ENCODE data around the gene ZNF618. TPM values are rescaled to one million over a fixed set of nuclear protein-coding genes. Genes with fewer than 3 reads are reported as not detected.

The ZNF618 gene
- polyA plus RNA-seq, 1 donor (not counting 4 experiments of a cell fraction or from before 2014, with no cell fraction given): 2.5 TPM

DNA sequence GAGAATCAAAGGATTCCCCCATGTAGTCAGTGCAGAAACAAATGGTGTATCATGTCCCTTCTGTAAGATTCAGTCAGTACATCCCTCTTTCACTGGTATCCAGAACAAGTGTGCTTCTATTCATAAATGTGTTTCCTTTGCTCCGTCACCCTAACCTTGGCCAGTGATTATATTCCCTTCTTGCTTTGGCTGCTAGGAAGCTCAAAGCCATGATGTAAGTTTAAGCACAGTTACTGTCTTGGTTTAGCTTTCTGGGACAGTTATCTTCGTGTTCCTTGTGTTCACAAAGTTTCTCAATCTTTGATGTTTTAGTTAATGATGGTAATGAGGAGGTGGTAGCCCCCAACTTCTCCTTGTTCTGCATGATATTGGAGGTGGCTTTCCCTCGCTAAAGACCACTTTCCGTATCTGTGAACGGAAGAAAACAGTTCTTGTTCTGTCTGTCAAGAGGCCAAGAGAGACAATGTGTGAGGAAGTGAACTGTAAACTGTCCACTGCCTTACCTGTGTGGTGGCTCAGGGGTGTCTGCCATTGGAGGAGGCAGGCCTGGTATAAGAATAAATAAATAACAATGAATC lies 204.2 kb downstream of the ZNF618 start:
- dilution Hi-C loops (cut with MboI; ENCODE audit: extremely low pct_ligation_motif_present, low sequenced_read_pairs): no loop called here
- Histone ChIP-seq H3K27ac (ENCODE audit: control insufficient read depth, insufficient read depth, low read length) (no peak overlapping the region), H3K4me1 (ENCODE audit: control insufficient read depth, extremely low read depth, insufficient read depth, low read length) (no peaks in the 10 kb centered on the region), H3K4me3 (ENCODE audit: control insufficient read depth in 2 of 3, extremely low read depth in 1 of 3, insufficient read depth in 2 of 3, low read depth in 1 of 3, low read length in 3 of 3) (no peak overlapping the region), H3K9ac (ENCODE audit: control insufficient read depth, extremely low read depth, insufficient read depth, low read length) (no peak overlapping the region), H3K36me3 (ENCODE audit: control insufficient read depth in 2 of 2, extremely low read depth in 1 of 2, insufficient read depth in 2 of 2, low read length in 2 of 2) (no peaks in the 10 kb centered on the region), H3K79me2 (ENCODE audit: control insufficient read depth, insufficient read depth, low read length) (no peaks in the 10 kb centered on the region), H3K4me2 (ENCODE audit: control insufficient read depth, extremely low read depth, insufficient read depth, low read depth, low read length) (no peak overlapping the region), H2AFZ (ENCODE audit: control insufficient read depth, low read length) (no peak overlapping the region), H3K9me1 (ENCODE audit: control insufficient read depth, extremely low read depth, insufficient read depth, low read length) (no peaks in the 10 kb centered on the region), H4K20me1 (ENCODE audit: control insufficient read depth, extremely low read depth, insufficient read depth, low read length) (no peaks in the 10 kb centered on the region), H3K9me3 (ENCODE audit: control insufficient read depth, low read depth, low read length) (no peaks in the 10 kb centered on the region), H3K27me3 (ENCODE audit: control insufficient read depth, extremely low read depth, insufficient read depth, low read length) (peaks cover 35% of the 10 kb centered on the region)
- DNase-seq (ENCODE audit: low read depth, low spot score): no peak
- no peak for FAIRE-seq
- TF ChIP-seq EZH2 (IDR thresholded peaks at IDR 0.05; ENCODE audit: low read length): no peak
- TF ChIP-seq, protein P1, sequence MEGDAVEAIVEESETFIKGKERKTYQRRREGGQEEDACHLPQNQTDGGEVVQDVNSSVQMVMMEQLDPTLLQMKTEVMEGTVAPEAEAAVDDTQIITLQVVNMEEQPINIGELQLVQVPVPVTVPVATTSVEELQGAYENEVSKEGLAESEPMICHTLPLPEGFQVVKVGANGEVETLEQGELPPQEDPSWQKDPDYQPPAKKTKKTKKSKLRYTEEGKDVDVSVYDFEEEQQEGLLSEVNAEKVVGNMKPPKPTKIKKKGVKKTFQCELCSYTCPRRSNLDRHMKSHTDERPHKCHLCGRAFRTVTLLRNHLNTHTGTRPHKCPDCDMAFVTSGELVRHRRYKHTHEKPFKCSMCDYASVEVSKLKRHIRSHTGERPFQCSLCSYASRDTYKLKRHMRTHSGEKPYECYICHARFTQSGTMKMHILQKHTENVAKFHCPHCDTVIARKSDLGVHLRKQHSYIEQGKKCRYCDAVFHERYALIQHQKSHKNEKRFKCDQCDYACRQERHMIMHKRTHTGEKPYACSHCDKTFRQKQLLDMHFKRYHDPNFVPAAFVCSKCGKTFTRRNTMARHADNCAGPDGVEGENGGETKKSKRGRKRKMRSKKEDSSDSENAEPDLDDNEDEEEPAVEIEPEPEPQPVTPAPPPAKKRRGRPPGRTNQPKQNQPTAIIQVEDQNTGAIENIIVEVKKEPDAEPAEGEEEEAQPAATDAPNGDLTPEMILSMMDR (optimal IDR thresholded peaks at IDR 0.05 in 1 of 3, IDR thresholded peaks at IDR 0.05 in 1 of 3, conservative IDR thresholded peaks at IDR 0.05 in 1 of 3; ENCODE audit: extremely low read depth in 1 of 3, insufficient read depth in 2 of 3, low read length in 3 of 3): no peak

DNA sequence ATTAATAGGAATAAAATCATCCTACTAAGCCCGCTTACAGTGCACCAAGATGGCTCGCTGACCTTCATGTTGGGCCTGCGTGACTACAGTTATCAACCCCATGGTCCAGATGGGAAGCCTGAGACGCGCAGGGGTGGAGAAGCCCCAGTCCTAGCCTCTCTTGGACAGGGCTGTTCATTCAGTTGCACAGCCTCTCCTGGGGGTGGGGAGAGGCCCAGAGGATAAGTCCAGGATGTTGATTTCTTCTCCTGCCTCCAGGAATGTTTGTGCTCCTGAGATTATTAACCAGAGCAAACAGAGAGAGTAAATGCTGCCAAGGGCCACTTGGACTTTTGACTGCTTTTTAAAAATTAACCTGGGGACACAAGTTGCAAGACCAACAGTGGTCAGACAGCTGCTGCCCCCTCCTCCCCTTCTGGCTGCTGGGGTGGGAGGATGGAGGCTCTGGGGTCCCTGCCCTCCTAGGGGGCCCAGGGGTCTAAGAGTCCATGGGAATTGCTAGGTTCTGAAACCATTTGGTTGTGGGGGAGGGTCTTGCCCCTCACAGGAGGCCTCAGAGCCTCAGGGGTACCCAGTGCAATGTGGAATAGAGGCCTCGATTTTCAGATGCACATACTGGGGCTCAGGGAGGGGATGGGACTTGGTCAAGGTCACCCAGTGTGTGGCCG lies 204.8 kb downstream of the ZNF618 start:
- no peak overlapping the region for H3K27ac ChIP-seq (ENCODE audit: control insufficient read depth, insufficient read depth, low read length)
- H3K4me1 ChIP-seq (ENCODE audit: control insufficient read depth, extremely low read depth, insufficient read depth, low read length): peaks cover under 1% of the 10 kb centered on the region
- dilution Hi-C loops (cut with MboI; ENCODE audit: extremely low pct_ligation_motif_present, low sequenced_read_pairs): no loop called here
- no peak for FAIRE-seq
- no peaks in the 10 kb centered on the region for H3K9me3 ChIP-seq (ENCODE audit: control insufficient read depth, low read depth, low read length)
- H3K36me3 ChIP-seq (ENCODE audit: control insufficient read depth in 2 of 2, extremely low read depth in 1 of 2, insufficient read depth in 2 of 2, low read length in 2 of 2): no peaks in the 10 kb centered on the region
- DNase-seq (ENCODE audit: low read depth, low spot score): no peak
- H3K27me3 ChIP-seq (ENCODE audit: control insufficient read depth, extremely low read depth, insufficient read depth, low read length): peaks cover 29% of the 10 kb centered on the region
- no peak overlapping the region for H3K4me2 ChIP-seq (ENCODE audit: control insufficient read depth, extremely low read depth, insufficient read depth, low read depth, low read length)
- H2AFZ ChIP-seq (ENCODE audit: control insufficient read depth, low read length): no peak overlapping the region
- TF ChIP-seq EZH2 (IDR thresholded peaks at IDR 0.05; ENCODE audit: low read length): no peak
- TF ChIP-seq, protein P1 (optimal IDR thresholded peaks at IDR 0.05 in 1 of 3, IDR thresholded peaks at IDR 0.05 in 1 of 3, conservative IDR thresholded peaks at IDR 0.05 in 1 of 3; ENCODE audit: extremely low read depth in 1 of 3, insufficient read depth in 2 of 3, low read length in 3 of 3): no peak
- no peaks in the 10 kb centered on the region for H3K79me2 ChIP-seq (ENCODE audit: control insufficient read depth, insufficient read depth, low read length)
- no peak overlapping the region for H3K4me3 ChIP-seq (ENCODE audit: control insufficient read depth in 2 of 3, extremely low read depth in 1 of 3, insufficient read depth in 2 of 3, low read depth in 1 of 3, low read length in 3 of 3)
- H3K9me1 ChIP-seq (ENCODE audit: control insufficient read depth, extremely low read depth, insufficient read depth, low read length): no peaks in the 10 kb centered on the region
- no peaks in the 10 kb centered on the region for H4K20me1 ChIP-seq (ENCODE audit: control insufficient read depth, extremely low read depth, insufficient read depth, low read length)
- H3K9ac ChIP-seq (ENCODE audit: control insufficient read depth, extremely low read depth, insufficient read depth, low read length): no peak overlapping the region
